GM21717 (cell line): Measurements from ENCODE around the gene MEDAG.

Source experiments
- ATAC-seq: cut with Tn5 transposase; IDR thresholded peaks from one replicate; pipeline ENCODE4 v1.9.1; 2021; ENCODE audit warnings: mild to moderate bottlenecking, moderate library complexity; ENCODE audit not compliant: unreplicated experiment

MEDAG gene

DNA sequence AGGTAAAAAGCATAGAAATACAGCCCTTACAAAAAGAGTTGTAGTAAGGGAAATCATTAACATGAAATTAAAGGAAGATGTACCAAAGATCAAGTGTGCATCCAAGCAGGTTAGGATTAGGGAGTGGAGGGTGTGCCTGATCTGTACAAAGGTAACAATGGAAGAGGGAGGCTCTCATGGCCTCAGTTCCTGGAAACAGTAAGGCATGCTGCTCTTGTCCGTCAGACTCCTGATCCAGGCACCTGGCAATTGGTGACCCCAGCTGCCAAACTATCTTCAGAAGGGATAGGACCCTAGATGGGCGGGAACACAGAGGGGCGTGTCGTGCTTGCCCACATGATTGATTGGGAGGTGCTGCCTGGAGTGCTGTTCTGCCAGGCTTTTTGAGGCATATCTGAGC, 30.9 kb downstream of the MEDAG start:
- ATAC-seq = no peak

DNA sequence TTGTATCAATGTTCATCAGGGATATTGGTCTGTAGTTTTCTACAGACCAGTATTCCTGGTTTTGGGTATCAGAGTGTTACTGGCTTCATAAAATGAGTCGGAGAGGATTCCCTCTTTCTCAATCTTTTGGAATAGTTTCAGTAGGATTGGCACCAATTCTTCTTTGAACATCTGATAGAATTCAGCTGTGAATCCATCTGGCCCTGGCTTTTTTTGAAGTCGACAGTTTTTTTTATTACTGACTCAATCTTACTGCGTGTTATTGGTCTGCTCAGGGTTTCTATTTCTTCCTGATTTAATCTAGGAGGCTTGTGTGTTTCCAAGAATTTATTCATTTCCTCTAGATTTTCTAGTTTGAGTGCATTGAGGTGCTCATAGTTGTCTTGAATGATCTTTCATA, 37.8 kb downstream of the MEDAG start:
- ATAC-seq = no peak

DNA sequence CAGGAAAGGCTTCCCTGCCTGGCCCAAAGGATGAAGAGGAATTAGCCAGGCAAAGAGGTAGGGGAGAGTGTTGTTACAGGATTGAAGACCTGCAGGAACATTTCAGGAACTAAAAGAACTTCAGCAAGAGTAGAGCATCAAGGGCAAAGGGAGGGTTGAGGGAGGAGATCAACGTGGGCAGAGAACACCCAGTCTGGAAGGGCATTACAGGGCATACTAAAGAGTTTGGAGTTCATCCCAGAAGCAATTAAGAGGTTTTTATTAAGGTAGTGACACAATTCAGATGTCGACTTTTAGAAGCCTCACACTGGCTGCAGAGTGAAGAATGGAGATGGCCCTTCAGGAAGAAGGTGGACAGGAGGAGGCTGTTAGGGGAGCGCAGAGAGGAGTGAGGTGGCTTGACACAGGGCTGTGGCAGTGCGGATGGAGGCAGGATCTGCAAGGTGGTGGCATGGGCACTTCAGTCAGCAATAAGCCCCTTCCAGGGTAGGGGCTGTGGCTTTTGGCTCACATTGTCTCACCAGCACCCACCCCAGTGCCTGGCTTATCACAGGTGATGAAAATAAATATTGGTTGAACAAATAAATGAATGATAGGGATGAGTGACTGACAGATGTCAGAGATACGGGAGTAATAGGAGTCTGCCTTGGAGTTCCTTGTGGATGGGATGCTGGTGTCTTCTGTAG, 51.3 kb downstream of the MEDAG start:
- ATAC-seq = no peak

DNA sequence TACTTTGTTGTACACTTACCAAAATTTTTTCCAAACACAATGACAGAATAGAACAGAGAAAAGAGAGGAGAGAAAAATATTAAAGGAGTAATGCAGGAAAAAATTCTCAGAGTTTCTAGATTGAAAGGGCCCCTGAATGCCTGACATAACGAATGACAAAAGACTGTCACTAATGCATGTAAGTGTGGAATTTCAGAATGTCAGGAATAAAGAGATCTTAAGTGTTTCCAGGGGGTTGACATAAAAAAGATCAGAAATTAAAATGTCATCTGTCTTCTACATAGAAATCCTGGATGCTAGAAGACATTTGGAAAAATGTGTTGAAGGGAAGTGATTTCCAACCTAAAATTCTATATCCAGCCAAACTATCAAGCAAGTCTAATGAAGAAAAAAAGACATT, 53.6 kb downstream of the MEDAG start:
- no peak for ATAC-seq

DNA sequence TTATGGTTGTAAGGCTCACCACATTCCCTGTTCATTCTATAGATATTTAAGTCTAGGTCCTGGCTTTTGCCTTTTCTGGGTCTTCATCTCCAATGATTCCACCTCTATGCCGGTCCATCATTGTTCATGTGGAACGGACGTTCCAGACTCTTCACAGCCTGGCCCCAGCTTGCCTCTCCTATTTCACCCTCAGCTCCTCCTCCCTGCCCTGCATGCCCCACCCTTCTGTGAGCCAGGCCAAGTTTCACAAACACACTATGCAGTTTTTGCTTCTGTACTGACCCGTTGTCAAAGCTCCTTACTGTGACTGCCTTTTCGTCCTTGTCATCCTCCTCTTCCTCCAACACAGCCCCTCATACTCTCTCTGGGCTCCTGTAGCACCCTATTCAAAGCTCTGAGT, 57.7 kb downstream of the MEDAG start:
- ATAC-seq = no peak

DNA sequence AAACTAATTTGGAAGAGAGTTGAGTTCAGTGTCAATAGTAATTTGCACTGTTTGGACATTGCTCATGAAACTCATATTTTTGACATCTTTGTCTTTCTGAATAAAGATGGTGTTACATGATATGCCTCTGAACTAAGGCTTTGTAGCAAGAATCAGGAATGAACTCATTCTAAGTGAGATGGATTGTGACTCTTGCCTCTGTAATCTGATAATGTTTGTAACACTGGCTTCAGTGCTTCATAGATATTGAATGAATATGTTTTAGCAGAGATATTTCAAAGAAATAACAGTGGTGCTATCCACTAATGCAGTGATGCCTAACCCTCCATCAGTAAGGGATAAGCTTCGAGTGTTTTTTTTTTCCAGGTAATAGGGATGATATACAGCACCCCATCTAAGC, 59.3 kb downstream of the MEDAG start:
- no peak for ATAC-seq

DNA sequence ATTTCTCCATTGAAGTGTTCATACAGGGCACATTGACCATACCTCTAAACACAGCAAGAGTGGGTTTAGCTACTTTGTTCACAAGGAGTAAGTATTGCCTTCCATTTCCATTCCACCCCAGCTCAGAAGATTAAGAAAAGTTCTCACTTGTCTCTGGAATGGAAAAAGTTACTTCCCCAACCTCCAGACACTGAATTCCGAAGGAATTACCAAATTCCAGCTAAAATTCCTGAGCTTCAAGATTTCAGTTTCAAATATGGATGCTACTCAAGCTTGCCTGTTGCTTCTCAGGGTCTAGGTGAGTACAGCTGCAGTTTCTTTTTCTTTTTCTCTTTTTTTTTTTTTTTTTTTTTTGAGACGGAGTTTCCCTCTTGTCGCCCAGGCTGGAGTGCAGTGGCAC, 60.0 kb downstream of the MEDAG start:
- ATAC-seq = no peak

DNA sequence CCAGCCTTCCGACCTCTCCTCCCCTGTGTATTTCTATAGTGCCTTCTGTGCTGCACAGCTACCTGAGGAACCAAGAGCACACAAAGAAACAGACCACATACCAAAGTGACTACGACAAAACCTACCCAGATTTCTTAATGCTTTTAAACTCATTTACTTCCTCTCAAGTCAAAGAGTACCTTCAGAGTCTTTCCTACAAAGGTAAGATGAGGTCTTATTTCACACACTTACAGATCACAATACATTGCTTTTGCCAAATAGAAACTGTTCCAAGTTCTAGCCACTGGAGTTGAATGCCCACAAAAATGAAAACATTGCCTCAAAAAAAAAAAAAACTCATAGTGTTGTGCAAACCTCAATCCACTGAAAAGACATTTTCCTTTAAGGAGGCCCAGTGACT, 62.8 kb downstream of the MEDAG start:
- ATAC-seq = no peak

DNA sequence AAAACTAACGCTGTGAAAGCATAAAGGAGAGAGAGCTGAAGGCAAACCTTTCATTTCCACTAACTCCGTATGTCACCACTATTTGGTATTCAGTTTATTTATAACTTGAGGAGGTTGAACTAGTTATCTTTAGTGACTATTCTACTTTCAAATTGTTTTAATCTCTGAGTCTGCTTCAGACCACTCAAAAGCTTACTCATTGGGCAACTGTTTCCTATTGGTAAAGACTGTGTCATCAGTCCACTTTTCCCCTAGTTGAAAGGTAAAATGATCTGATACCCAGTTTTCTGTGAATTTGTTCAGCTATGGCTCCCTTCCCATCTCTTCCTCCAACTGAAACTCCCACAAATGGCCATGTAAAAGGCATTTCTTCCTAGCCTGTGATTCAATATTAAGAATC, 65.5 kb downstream of the MEDAG start:
- ATAC-seq = no peak

DNA sequence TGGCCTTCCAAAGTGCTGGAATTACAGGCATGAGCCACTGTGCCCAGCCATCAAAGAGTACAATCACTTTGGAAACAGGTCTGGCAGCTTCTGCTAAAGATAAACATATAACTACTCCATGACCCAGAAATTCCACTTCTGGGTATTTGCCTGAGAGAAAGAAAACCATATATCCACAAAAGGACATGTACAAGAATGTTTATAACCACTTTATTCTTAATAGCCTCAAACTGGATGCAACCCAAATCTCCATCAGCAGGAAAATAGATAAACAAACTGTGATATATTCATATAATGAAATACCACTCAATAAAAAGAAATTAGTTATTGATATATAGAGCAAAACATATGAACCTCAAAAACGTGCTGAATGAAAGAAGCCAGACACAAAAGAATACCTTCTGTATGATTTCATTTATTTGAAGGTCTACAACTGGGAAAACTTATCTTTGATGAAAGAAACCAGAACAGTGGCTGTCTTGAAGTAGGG, 66.9 kb downstream of the MEDAG start:
- ATAC-seq = no peak

DNA sequence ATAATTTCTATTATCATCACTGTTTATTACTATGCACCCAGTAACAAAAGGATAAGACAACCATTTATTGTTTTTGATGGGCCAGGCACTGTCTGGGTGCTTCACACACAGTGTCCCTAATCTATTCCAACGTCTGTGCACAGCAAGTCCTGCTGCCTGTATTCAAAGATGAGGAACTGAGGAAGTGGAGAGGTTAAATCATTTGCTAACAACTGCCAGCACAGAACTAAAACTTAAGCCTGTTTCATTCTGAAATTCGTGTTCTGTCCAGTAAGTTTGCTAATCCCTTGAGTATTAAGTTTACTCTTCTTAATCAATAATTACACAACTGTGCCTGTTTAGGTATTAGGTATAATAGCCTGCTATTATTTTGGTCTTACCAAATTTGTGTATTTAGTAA, 68.3 kb downstream of the MEDAG start:
- ATAC-seq = no peak
